Activated T-cell treated with anti-CD3 and anti-CD28 coated beads, Interleukin-2, amount 50 U/mL, for 4 hours (primary cell): ENCODE results near the gene CYGB. TPM values are rescaled to one million over a fixed set of nuclear protein-coding genes. Genes with fewer than 3 reads are reported as not detected.
"Not testable (repeated sequence)": the region's sequence is repeated elsewhere in the genome, so short reads cannot be mapped to it uniquely, and the experiment has no call there.

ENCODE experiments used
- ATAC-seq, 2 donors: fragments of 200-7000 bp; cut with Tn5 transposase; one replicate each; pipeline ENCODE4 v1.10.0; 2021
- DNase-seq: peaks from one replicate; pipeline ENCODE4 v3.0.0-alpha.2; 2020
- H3K27me3 Mint-ChIP-seq: one replicate; pipeline ENCODE4 v1.8.0; 2021; ENCODE audit warnings: low read depth, mixed read lengths
- H3K36me3 Mint-ChIP-seq: one replicate; pipeline ENCODE4 v1.8.0; 2022; ENCODE audit warnings: mixed read lengths; ENCODE audit not compliant: insufficient read depth
- H3K4me1 Mint-ChIP-seq: one replicate; pipeline ENCODE4 v1.8.0; 2021; ENCODE audit warnings: low read depth, mixed read lengths
- H3K4me3 Mint-ChIP-seq: one replicate; pipeline ENCODE4 v1.8.0; 2021; ENCODE audit warnings: mild to moderate bottlenecking, moderate library complexity, mixed read lengths
- H3K9me3 Mint-ChIP-seq: one replicate; pipeline ENCODE4 v1.8.0; 2021; ENCODE audit warnings: mixed read lengths
- total RNA-seq, 3 donors: library from RNA; stranded (reverse); gene quantifications; one replicate each; pipeline ENCODE4 v1.2.1, GENCODE V29; 2021

Gene CYGB
- total RNA-seq, 3 donors from 2014 or later = not detected

GRCh38 chr17:76561799-76562268, 24.3 kb upstream of the CYGB start:
- Mint-ChIP-seq H3K27me3 (no peaks in the 10 kb centered on the region), H3K4me1 (peaks cover 67% of the 10 kb centered on the region), H3K4me3 (peak overlapping the region; percentile 99), H3K36me3 (peaks cover 58% of the 10 kb centered on the region), H3K9me3 (no peaks in the 10 kb centered on the region)
- ATAC-seq = no peak
- DNase-seq = no peak

GRCh38 chr17:76561332-76561731, 23.8 kb upstream of the CYGB start:
- Mint-ChIP-seq H3K9me3 (no peaks in the 10 kb centered on the region), H3K4me3 (peak overlapping the region; percentile 99), H3K36me3 (peaks cover 57% of the 10 kb centered on the region), H3K27me3 (no peaks in the 10 kb centered on the region), H3K4me1 (peaks cover 67% of the 10 kb centered on the region)
- ATAC-seq = no peak
- DNase-seq = no peak

GRCh38 chr17:76560877-76561221, 23.3 kb upstream of the CYGB start:
- H3K9me3 Mint-ChIP-seq = no peaks in the 10 kb centered on the region
- DNase-seq (no peak), ATAC-seq (no peak)
- H3K27me3 Mint-ChIP-seq = no peaks in the 10 kb centered on the region
- H3K36me3 Mint-ChIP-seq = peaks cover 52% of the 10 kb centered on the region
- H3K4me1 Mint-ChIP-seq = peaks cover 64% of the 10 kb centered on the region
- peak overlapping the region; percentile 99 for H3K4me3 Mint-ChIP-seq

GRCh38 chr17:76560036-76560876, 22.7 kb upstream of the CYGB start:
- H3K36me3 Mint-ChIP-seq = peaks cover 46% of the 10 kb centered on the region
- peak overlapping the region; percentile 99 for H3K4me3 Mint-ChIP-seq
- no peak for ATAC-seq
- H3K4me1 Mint-ChIP-seq = peaks cover 62% of the 10 kb centered on the region
- no peaks in the 10 kb centered on the region for H3K9me3 Mint-ChIP-seq
- no peak for DNase-seq
- H3K27me3 Mint-ChIP-seq = no peaks in the 10 kb centered on the region

- not testable (repeated sequence) for ATAC-seq, DNase-seq, H3K9me3 Mint-ChIP-seq, H3K27me3 Mint-ChIP-seq
- H3K36me3 Mint-ChIP-seq = peaks cover 39% of the 10 kb centered on the region
- H3K4me3 Mint-ChIP-seq = peak overlapping the region; percentile 99
- H3K4me1 Mint-ChIP-seq = peaks cover 59% of the 10 kb centered on the region
These were observed 22.0 kb upstream of the CYGB start for GRCh38 chr17:76559460-76559859.

GRCh38 chr17:76558198-76559095, 20.9 kb upstream of the CYGB start:
- no peak for DNase-seq
- ATAC-seq = peak; percentile 19 to 31
- H3K4me3 Mint-ChIP-seq = peak overlapping the region; percentile 99
- H3K36me3 Mint-ChIP-seq = peaks cover 38% of the 10 kb centered on the region
- no peaks in the 10 kb centered on the region for H3K9me3 Mint-ChIP-seq
- H3K4me1 Mint-ChIP-seq = peaks cover 59% of the 10 kb centered on the region
- H3K27me3 Mint-ChIP-seq = no peaks in the 10 kb centered on the region

GRCh38 chr17:76557368-76558197, 20.1 kb upstream of the CYGB start:
- Mint-ChIP-seq H3K36me3 (peaks cover 30% of the 10 kb centered on the region), H3K4me3 (peak overlapping the region; percentile 99), H3K27me3 (no peaks in the 10 kb centered on the region), H3K9me3 (no peaks in the 10 kb centered on the region), H3K4me1 (peaks cover 50% of the 10 kb centered on the region)
- peak; percentile 91 for DNase-seq
- peak; percentile 88 to 94 for ATAC-seq

GRCh38 chr17:76556765-76557367, 19.4 kb upstream of the CYGB start:
- DNase-seq (peak; percentile 35), ATAC-seq (peak; percentile 29 to 32)
- Mint-ChIP-seq H3K27me3 (no peaks in the 10 kb centered on the region), H3K9me3 (no peaks in the 10 kb centered on the region), H3K4me3 (peak overlapping the region; percentile 99), H3K36me3 (peaks cover 27% of the 10 kb centered on the region), H3K4me1 (peaks cover 45% of the 10 kb centered on the region)

- DNase-seq (no peak), ATAC-seq (no peak)
- Mint-ChIP-seq H3K4me1 (peaks cover 26% of the 10 kb centered on the region), H3K9me3 (no peaks in the 10 kb centered on the region), H3K4me3 (no peak overlapping the region), H3K36me3 (peaks cover 15% of the 10 kb centered on the region), H3K27me3 (no peaks in the 10 kb centered on the region)
These were observed 16.6 kb upstream of the CYGB start for GRCh38 chr17:76554131-76554530.

- ATAC-seq = no peak
- H3K4me1 Mint-ChIP-seq = peaks cover 20% of the 10 kb centered on the region
- no peak for DNase-seq
- no peaks in the 10 kb centered on the region for H3K27me3 Mint-ChIP-seq
- peaks cover 8% of the 10 kb centered on the region for H3K36me3 Mint-ChIP-seq
- no peaks in the 10 kb centered on the region for H3K9me3 Mint-ChIP-seq
- no peak overlapping the region for H3K4me3 Mint-ChIP-seq
These were observed 15.8 kb upstream of the CYGB start for GRCh38 chr17:76553178-76553908.

GRCh38 chr17:76551685-76552084, 14.2 kb upstream of the CYGB start:
- ATAC-seq (no peak), DNase-seq (no peak)
- no peaks in the 10 kb centered on the region for H3K9me3 Mint-ChIP-seq
- H3K36me3 Mint-ChIP-seq = no peaks in the 10 kb centered on the region
- no peak overlapping the region for H3K4me3 Mint-ChIP-seq
- H3K4me1 Mint-ChIP-seq = peaks cover 10% of the 10 kb centered on the region
- no peaks in the 10 kb centered on the region for H3K27me3 Mint-ChIP-seq

- no peak overlapping the region for H3K4me3 Mint-ChIP-seq
- H3K4me1 Mint-ChIP-seq = peaks cover 6% of the 10 kb centered on the region
- H3K27me3 Mint-ChIP-seq = no peaks in the 10 kb centered on the region
- no peak for DNase-seq
- H3K9me3 Mint-ChIP-seq = no peaks in the 10 kb centered on the region
- H3K36me3 Mint-ChIP-seq = no peaks in the 10 kb centered on the region
- ATAC-seq = no peak
These were observed 13.5 kb upstream of the CYGB start for GRCh38 chr17:76550712-76551615.
